Lower lobe of right lung (tissue), 2 donors: Measurements from ENCODE around the gene ENPP3. TPM values are rescaled to one million over a fixed set of nuclear protein-coding genes. Genes with fewer than 3 reads are reported as not detected.
"Not testable (repeated sequence)": the region's sequence is repeated elsewhere in the genome, so short reads cannot be mapped to it uniquely, and the experiment has no call there.

Experiments used
- ATAC-seq, 2 donors: fragments of 200-7000 bp; cut with Tn5 transposase; one replicate each; pipeline ENCODE4 v1.9.1; 2020 to 2022; ENCODE audit warnings: mild to moderate bottlenecking in 2 of 2, moderate library complexity in 2 of 2
- DNase-seq: peaks from one replicate; pipeline ENCODE4 v3.0.0-alpha.2; 2020
- H3K27ac ChIP-seq: fragments of 200-600 bp; one replicate; pipeline ENCODE4 v1.8.0; 2022
- H3K27me3 ChIP-seq: fragments of 200-600 bp; one replicate; pipeline ENCODE4 v1.8.0; 2022; ENCODE audit warnings: low read depth
- H3K36me3 ChIP-seq: fragments of 200-600 bp; one replicate; pipeline ENCODE4 v1.8.0; 2022; ENCODE audit warnings: mild to moderate bottlenecking
- H3K4me1 ChIP-seq: fragments of 200-600 bp; one replicate; pipeline ENCODE4 v1.8.0; 2022
- H3K4me3 ChIP-seq: fragments of 200-600 bp; one replicate; pipeline ENCODE4 v1.8.0; 2022; ENCODE audit warnings: mild to moderate bottlenecking
- H3K9me3 ChIP-seq: fragments of 200-600 bp; one replicate; pipeline ENCODE4 v1.8.0; 2022
- intact Hi-C: fragments of 100-400 bp; cut with DNase I; formaldehyde crosslinking; loops from one replicate; pipeline ENCODE4 v1.11.0; 2022
- total RNA-seq: library from RNA; stranded (reverse); fragmentation: NEBNext Ultra II Directional; extraction: Animal tissue kit (Norgen Biotek cat#: 25700); gene quantifications from one replicate; pipeline ENCODE4 v1.2.1, GENCODE V29; 2021
- TF ChIP-seq, protein P1 (sequence below): fragments of 200-600 bp; IDR thresholded peaks from one replicate; pipeline ENCODE4 v1.8.0; 2022; ENCODE audit warnings: antibody characterized with exemption, mild to moderate bottlenecking
- donor health status: DM: no; HTN: yes; CAD: no; lungs with severe emphysema.

The ENPP3 gene
- total RNA-seq, 1 donor from 2014 or later: 1.7 TPM

DNA sequence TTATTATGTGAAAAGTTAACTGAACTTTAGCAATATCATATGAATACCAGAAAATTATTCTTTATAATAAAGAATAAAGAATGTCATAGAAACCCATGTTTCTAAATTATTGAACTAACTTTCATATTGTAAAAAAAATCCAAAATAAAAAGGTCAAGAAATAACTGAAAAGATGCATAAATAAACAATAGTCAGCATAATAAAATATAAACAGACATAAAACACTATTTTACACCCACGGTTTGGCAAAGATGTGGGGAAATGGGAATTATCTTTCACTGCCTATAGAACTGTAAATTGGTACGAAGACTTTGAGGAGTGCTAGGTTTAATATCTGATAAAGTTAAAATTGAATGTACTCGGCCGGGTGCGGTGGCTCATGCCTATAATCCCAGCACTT is 108.4 kb downstream of the ENPP3 start:
- Histone ChIP-seq H3K4me1 (no peaks in the 10 kb centered on the region), H3K27ac (no peak overlapping the region), H3K4me3 (no peak overlapping the region), H3K36me3 (no peaks in the 10 kb centered on the region), H3K9me3 (no peaks in the 10 kb centered on the region), H3K27me3 (no peaks in the 10 kb centered on the region)
- TF ChIP-seq, protein P1, sequence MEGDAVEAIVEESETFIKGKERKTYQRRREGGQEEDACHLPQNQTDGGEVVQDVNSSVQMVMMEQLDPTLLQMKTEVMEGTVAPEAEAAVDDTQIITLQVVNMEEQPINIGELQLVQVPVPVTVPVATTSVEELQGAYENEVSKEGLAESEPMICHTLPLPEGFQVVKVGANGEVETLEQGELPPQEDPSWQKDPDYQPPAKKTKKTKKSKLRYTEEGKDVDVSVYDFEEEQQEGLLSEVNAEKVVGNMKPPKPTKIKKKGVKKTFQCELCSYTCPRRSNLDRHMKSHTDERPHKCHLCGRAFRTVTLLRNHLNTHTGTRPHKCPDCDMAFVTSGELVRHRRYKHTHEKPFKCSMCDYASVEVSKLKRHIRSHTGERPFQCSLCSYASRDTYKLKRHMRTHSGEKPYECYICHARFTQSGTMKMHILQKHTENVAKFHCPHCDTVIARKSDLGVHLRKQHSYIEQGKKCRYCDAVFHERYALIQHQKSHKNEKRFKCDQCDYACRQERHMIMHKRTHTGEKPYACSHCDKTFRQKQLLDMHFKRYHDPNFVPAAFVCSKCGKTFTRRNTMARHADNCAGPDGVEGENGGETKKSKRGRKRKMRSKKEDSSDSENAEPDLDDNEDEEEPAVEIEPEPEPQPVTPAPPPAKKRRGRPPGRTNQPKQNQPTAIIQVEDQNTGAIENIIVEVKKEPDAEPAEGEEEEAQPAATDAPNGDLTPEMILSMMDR: no peak
- ATAC-seq (no peak), DNase-seq (no peak)
- intact Hi-C loops: no loop called here

DNA sequence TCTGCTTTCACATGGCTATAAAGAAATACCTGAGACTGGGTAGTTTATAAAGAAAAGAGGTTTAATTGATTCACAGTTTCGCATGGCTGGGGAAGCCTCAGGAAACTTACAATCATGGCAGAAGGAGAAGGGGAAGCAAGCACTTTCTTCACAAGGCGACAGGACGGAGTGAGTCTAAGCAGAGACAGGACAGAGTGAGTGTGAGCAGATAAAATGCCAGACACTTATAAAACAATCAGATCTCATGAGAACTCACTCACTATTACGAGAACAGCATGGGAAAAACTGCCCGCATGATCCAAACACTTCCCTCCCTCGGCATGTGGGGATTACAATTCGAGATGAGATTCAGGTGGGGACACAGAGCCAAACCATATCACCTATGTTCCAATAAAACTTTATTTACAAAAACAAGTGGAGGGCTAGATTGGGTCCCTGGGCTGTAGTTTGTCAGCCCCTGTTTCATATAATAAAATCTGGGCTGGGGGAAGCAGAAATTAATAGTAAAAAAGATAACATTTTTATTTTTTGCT is 110.8 kb downstream of the ENPP3 start:
- ATAC-seq: no peak
- TF ChIP-seq, protein P1: no peak
- no peak overlapping the region for H3K27ac ChIP-seq
- intact Hi-C loops: no loop called here
- H3K27me3 ChIP-seq: no peaks in the 10 kb centered on the region
- no peak overlapping the region for H3K4me3 ChIP-seq
- no peaks in the 10 kb centered on the region for H3K9me3 ChIP-seq
- no peaks in the 10 kb centered on the region for H3K36me3 ChIP-seq
- H3K4me1 ChIP-seq: no peaks in the 10 kb centered on the region
- DNase-seq: no peak

DNA sequence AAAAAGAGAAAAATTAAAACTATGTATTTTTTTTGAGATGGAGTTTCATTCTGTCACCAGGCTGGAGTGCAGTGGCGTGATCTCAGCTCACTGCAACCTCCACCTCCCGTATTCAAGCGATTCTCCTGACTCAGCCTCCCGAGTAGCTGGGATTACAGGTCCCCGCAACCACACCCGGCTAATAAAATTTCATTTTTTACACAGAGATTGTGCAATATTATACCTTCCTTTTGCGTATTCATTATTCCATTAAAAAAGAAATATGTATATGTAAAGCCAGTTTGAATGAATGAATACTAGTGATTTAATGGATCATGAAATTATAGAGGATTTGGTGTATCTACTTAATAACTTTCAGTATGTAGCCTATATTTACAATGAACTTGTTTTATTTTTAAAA is 111.9 kb downstream of the ENPP3 start:
- no peak for ATAC-seq
- Histone ChIP-seq H3K9me3 (no peaks in the 10 kb centered on the region), H3K4me3 (no peak overlapping the region), H3K4me1 (no peaks in the 10 kb centered on the region), H3K27me3 (no peaks in the 10 kb centered on the region), H3K36me3 (no peaks in the 10 kb centered on the region), H3K27ac (no peak overlapping the region)
- TF ChIP-seq, protein P1: no peak
- intact Hi-C loops: no loop called here
- DNase-seq: no peak

DNA sequence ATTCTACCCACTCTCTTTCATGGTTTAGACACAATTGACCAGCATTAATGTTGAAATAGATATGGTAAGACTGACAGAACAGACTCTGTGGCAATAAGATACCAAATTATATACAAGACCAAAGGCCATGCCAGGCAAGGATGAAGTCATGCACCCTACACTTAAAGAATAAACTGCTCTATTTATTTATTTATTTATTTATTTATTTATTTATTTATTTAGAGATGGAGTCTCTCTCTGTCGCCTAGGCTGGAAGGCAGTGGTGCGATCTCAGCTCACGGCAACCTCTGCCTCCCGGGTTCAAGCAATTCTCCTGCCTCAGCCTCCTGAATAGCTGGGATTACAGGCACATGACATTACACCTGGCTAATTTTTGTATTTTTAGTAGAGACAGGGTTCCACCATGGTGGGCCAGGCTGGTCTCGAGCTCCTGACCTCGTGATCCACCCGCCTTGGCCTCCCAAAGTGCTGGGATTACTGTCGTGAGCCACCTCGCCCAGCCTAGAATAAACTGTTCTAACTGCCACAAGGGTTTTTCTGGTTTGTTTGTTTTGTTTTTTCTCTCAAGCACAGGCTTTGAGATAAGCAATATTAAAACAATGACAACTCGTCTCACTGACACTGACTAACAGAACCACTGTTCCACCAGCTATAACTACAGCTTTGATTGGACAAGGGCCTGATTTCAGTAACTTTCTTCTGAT is 114.1 kb downstream of the ENPP3 start:
- H3K4me3 ChIP-seq, ATAC-seq, intact Hi-C loops, H3K36me3 ChIP-seq, H3K27ac ChIP-seq, DNase-seq, H3K27me3 ChIP-seq, H3K4me1 ChIP-seq, H3K9me3 ChIP-seq: not testable (repeated sequence)

DNA sequence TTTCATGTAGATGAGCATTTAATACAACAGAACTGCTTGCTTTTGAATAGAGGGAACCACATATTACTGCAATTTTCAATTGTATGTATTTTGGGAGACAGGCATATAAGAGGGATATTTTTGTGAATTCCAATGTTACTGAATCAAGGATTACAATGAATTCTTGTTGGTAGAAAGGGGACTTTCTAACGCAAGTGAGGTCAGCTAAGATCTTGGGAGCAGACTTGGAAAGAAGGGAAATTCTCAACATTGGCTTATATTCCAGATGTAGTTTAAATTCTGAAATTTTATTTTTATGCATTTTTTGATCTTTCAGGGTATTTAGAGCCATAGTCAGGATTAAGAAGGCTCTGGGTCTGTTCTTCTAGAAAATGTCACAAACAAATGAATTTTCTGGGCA is 117.0 kb downstream of the ENPP3 start:
- ATAC-seq (no peak), DNase-seq (no peak)
- Histone ChIP-seq H3K27me3 (no peaks in the 10 kb centered on the region), H3K4me3 (no peak overlapping the region), H3K36me3 (no peaks in the 10 kb centered on the region), H3K9me3 (no peaks in the 10 kb centered on the region), H3K4me1 (no peaks in the 10 kb centered on the region), H3K27ac (no peak overlapping the region)
- TF ChIP-seq, protein P1: no peak
- intact Hi-C loops: no loop called here

DNA sequence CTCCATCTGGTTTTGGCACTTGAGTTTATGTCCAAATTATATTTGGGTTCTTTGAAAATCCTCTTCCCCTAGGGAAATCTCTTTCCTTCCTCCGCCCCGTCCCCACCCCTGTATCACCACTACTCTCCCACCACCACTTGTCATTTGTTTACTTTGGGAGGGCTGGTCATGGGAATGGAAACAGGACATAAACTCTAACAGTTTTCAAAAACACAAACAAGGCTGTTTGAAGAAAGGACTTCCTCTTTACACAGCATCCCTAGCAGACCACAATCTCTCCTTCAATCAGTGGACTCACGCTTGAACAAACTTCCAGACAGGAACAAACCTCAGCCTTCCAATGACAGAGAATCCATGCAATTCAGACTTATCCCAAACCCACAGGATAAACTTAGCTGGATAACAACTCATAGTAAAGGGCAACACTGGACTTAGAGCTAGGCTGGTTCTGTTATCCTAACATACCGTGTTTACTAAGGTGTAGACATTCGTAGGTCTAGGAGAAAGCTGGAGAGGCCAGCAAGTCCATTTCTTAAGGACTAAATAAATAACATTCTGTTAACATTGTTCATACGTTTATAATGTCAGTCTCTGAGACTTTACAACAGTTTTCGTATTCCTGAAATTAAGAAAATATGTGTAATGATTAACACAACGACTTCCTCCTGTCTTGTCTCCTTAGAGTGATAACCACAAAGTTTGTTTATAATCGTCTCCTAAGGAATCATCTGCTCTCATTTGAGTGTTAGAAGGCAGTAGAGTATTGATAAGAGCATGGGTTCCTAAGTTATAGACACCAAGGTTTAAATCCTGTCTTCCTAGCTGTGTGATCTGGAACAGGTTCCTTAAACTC is 117.8 kb downstream of the ENPP3 start:
- ATAC-seq (no peak), DNase-seq (no peak)
- H3K27ac ChIP-seq: no peak overlapping the region
- intact Hi-C loops: no loop called here
- H3K9me3 ChIP-seq: no peaks in the 10 kb centered on the region
- no peak overlapping the region for H3K4me3 ChIP-seq
- no peaks in the 10 kb centered on the region for H3K36me3 ChIP-seq
- H3K4me1 ChIP-seq: no peaks in the 10 kb centered on the region
- H3K27me3 ChIP-seq: no peaks in the 10 kb centered on the region
- TF ChIP-seq, protein P1: no peak
